Measurements from ENCODE around the gene CDH4.

CDH4 gene

DNA sequence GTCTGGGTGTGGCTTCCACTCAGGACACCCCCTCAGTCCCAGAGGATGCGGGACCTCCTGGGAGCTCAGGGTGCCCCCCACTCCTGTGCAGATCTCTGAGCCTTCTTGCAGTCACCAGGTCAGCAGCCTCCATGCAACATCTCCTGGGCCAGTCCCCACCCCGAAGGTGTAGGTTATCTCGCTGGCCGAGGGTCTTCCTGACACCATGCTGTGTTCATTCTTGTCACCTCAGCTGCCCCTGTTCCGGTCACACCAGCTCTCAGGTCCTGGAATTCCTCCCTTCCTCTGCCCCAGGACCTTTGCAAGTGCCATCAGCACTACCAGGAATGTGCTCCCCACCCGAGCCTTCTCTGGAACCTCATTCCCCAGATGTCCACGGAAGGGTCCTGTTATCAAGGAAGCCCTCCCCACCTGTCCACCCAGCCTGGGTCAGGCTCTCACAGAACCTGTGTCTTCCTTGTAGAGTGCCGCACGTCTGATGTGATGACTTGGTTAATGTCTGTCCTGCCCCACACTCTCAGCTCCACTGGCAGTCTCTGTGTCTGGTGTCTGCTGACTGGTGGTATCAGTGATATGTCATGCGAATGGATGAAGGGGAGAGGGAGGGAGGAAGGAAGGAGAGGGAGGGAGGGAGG lies 484.1 kb downstream of the CDH4 start:
- DNase-seq (ENCODE audit: low spot score), result no peak

DNA sequence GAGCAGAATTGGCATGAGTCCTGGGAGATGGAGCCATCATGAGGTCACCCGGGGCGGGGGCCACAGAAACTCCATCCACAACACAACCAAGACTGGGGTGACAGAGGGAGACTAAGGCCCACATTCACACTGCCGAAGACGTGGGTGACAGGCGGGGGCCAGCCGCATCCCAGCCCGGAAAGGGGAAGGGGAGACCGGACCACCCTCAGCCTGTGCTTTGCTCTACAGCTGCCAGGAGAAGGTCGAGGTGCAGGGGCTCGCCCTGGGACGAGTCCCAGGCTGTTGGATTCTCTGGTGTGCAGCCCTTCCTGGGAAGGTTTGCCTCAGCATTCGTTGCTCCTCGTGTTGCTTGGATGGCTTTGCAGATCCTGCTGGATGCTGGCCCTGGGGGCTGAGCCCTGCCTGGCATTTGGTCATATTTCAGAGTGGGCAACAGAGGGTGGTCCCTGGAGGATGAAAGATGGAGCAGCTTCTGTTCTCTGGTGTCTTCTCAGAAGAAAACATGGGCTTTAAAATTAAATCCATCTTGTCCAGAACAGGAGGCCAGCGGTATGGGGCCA lies 484.8 kb downstream of the CDH4 start:
- no peak for DNase-seq (ENCODE audit: low spot score)

DNA sequence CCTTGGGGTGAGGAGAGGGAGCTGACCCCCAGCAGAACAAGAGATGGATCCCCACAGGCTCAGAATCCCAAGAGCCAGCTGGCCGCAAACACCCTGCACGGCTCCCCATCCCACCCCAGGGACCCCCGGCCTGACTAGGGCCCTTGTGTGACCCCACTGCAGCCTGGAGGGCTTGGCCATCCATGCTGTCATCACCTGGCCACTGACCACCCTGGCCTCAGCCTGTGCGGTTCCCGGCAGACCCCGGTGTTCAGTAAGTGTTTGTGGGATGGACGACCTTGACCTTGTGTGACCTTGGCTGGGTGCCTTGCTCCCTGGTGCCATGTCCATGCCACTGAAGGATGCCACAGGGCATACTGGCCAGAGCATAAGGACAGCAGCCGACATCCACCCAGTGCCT lies 485.3 kb downstream of the CDH4 start:
- DNase-seq (ENCODE audit: low spot score), result no peak

DNA sequence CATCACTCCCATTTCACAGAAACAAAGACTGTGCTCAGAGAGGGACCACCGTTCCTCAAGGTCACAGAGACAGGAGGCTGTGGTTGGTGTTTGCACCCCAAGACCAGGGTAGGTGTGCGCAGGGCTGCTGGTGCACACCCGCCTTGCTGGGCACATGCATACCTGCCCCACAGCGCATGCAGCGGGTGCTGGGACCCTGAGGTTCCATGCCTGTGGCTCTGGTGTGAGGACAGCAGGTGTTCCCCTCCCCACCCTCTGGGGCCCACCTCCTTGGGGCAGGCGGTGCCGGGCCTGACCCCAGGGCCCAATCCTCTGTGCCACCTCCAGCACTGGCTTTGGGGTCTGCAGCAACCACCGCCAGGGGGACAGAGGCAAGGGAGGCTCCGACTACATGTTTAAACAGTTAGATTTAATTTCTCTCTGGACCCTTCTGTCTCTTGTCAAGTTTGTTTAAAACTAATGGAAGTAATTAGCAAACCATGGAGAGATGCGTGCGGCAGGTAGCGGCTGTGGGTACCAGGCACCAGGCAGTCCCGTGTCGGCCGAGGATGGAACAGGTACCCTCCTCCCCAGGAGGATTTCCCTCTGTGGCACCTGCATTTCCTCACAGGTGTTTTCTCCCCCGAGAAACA lies 485.9 kb downstream of the CDH4 start:
- DNase-seq (ENCODE audit: low spot score), result no peak

DNA sequence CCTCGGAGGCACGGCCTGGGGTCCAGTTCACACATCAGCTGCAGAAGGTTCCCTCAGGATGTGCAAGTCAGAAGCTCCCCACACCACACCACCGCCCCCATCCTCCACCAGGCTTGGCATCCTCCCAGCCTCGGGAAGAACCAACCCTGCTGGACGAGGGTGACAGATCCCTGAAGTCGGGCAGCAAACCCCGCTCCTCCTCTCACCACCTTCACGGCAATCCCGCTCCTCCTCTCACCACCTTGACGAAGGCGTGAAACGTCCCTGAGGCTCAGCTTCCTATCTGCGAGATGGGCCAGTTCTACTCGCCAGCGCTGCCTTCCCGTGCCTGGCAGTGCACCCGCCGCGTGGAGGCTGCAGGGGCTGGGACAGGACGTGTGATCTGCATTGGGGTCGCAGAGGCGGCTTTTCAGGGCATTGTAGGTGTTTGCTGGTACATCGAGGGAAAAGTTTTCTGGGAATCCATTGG lies 486.6 kb downstream of the CDH4 start:
- no peak for DNase-seq (ENCODE audit: low spot score)

DNA sequence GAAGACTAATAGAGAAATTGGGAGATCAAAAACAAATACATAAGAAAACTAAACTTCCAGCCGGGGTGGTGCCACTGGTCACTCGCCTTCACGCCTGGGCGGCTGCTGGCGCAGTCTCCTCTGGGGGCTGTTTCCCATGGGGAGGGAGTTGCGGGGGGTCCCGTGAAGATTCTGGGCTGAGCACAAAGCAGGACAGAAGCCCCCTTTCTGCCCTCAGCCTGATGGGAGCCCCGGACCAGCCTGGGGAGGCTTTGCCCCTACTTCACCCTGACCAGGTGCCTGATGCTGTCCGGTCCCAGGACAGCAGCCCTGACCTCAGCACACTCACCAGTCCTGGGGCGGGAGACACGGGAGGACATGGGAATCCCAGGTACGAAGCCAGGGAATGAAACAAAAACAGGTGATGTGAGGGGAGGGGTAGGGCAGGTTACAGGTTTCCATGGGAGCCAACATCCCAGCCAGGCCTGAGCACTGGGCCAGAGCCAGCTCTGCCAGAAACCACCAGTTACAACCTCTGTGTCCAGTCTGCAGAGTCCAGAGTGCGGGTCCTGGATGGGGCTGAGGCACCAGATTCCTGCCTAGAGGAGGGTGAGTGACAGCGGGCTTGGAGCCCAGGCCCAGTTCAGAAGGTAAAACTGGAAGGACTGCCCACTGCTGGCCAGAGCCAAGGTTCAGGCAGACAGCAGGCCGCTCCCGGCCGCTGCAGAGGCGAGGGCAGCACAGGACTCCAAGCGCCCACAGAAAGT lies 487.2 kb downstream of the CDH4 start:
- DNase-seq (ENCODE audit: low spot score), result no peak

DNA sequence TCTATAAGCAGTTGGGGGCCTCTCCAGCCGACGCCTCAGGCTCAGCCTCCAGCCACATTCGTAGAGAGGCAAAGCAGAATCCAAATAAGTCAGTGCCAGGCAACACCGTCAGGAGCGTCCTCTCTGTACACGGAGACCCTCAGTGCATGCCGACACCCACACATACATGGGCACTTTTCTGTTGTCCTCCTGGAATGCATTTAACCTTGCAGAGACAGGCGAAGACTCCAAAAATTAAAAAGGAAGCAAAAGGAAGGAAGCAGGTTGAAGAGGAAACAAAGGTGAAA lies 487.7 kb downstream of the CDH4 start:
- DNase-seq (ENCODE audit: low spot score), result no peak

DNA sequence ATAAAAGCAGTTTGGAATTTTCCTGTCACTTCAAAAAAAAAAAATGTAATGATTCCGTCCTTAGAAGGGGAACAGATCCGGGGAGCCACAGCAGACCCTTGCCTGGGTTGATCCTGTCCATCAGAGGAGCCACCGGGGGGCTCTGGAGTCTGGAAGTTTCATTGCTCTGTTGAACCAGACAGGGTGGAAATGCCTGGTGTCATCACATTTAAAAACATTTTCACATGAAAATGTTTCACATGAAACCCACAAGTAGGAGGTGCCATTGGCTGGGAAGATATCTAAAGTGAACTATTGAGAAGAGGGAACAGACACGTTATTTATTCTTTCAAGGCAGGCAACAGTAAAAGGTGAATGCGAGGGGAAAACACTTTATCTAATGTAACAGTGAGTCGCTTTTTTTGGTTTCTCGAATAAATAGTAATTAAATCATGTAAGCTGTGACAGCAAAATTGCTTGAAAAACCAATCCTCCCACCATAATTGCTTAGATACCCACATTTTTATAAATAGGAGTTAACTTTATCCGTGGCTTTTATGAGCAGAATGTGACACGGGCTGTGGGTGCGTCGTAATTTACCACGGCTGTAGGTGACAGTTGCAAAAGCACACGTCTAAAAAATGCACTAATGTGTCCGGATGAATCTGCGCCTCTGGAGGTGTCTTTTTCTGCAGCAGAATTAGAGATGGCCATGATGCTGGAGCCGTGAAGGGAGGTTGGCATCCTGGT lies 490.2 kb downstream of the CDH4 start:
- no peak for DNase-seq (ENCODE audit: low spot score)

DNA sequence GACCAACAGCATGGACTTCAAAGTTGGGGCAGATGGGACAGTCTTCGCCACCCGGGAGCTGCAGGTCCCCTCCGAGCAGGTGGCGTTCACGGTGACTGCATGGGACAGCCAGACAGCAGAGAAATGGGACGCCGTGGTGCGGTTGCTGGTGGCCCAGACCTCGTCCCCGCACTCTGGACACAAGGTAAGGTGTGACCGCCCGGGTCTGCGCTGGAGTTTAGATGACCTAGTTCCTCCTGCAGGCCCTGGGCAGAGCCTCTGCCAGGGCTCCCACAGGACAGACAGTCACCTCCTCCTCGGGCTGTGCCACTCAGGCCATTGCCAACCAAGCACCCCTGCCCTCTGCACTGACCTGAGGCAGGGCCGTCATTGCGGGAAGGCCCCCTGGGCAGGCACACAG lies 491.5 kb downstream of the CDH4 start:
- no peak for DNase-seq (ENCODE audit: low spot score)

DNA sequence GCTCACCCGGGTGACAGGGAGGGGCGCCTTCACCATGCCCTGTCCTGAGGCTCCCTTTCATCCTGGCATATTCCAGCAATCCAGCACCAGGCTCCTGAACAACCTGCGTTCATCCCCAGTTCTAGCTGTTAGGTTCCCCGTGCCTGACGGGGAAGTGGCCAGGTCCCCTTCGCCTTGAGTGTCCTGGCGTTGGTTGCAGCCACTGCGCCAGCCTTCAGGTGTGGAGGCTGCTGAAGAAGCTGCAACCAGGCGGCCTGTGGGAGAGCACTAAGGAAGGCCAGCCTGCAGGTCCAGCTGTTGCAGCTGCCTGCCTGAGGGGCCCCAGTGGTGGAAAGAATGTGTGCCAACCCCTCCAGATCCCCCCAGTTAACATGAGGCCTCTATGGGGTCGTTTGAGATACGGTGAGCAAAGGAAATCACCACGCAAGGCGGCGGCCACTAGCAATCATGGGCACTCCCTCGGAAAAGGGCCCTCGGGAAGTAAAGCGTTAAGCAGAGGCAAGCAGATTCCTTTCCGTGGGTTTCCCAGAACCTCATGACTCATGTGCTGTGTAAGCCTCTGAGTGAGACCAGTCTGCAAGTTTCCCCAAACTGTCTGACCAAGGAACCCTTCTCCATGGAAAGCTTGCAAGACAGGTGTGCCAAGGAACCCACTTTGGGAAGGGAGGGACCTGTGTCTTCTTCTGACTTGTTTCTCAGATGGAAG lies 492.8 kb downstream of the CDH4 start:
- DNase-seq (ENCODE audit: low spot score), result no peak

DNA sequence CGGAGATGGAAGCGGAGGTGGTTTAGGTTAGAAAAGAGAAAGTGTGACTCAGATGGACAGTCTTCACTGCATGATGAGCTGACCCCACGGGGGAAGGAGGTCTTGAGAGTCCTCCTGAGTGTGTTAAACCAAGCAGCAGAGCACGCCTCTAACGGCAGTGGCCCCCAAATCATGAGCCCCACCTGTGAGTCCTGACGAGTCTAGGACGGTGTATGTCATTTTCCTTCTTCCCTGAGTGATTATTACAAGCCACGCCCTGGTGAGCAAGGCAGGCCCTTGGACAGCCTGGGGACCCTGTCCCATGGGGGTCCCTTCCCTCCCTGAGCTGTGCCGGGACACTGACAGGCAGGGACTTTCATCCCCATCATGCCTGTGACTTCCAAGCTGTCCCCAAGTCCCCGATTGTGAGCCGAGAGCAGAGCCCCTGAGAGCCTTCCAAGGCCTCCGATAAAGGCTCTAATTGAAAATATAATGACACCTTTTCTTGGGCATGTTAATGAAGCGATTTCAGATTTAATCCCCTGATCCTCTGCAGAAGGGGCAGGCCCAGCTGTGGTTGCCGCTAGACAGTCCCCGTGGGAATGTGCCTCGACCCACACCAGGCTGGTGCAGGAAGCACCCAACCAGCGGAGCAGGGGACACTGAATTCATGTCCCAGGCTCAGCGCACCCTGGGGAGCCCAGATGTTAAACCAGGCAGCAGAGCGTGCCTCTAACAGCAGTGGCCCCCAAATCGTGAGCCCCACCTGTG lies 493.5 kb downstream of the CDH4 start:
- no peak for DNase-seq (ENCODE audit: low spot score)

DNA sequence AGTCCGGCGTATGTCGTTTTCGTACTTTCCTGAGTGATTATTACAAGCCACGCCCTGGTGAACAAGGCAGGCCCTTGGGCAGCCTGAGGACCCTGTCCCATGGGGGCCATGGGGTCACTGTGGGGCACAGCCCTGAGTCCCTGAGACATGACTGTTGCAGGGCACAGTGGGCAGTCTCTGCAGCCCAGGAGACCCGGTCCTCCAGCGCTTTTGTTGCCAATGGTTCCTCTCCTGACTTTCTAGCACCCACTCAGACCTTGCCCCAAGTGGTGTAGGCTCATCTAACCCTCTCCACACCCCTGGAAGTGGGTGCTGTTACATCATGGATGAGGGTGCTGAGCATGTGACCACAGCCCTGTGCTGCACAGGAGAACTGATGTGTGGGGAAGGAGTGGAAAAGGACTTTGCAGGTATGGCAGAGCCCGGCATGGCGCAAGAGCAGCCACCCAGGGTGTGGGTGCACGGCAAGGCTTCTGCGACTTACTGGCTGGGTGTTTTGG lies 494.1 kb downstream of the CDH4 start:
- no peak for DNase-seq (ENCODE audit: low spot score)

DNA sequence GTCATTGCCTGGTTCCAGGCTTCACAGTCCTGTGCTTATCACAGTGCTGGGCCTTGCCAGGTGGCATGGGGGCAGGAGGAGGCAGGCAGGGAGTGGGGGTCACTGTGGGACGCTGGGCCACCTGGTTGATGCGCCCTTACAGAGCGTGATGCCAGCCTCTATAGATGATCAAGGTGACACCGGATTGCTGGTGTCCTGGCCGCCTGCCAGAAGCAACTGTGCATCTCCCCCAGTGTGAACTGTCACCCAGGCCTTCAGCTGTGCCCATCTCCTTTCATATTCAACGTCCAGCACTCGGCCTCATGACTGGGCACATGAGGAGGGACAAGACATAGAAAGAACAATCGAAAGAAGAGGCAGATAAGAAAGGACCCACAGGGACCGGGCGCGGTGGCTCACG lies 494.7 kb downstream of the CDH4 start:
- DNase-seq (ENCODE audit: low spot score), result no peak

DNA sequence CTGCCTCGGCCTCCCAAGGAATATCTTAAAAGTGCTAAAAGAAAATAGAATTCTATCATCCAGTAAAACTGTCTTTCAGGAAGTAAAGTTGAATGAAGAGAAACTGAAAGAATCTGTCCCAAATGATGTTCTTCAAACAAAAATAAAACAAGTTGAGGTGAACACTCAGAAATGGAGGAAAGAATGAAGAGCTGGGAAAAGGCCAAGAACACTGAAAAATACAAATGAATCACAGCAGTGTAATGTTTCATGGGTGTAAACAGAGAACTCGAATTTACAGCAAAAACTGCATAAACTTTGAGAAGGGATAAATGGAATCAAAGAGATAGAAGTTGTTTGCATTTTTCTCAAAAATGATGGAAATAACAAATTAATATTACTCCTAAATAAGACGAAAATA lies 496.3 kb downstream of the CDH4 start:
- no peak for DNase-seq (ENCODE audit: low spot score)

DNA sequence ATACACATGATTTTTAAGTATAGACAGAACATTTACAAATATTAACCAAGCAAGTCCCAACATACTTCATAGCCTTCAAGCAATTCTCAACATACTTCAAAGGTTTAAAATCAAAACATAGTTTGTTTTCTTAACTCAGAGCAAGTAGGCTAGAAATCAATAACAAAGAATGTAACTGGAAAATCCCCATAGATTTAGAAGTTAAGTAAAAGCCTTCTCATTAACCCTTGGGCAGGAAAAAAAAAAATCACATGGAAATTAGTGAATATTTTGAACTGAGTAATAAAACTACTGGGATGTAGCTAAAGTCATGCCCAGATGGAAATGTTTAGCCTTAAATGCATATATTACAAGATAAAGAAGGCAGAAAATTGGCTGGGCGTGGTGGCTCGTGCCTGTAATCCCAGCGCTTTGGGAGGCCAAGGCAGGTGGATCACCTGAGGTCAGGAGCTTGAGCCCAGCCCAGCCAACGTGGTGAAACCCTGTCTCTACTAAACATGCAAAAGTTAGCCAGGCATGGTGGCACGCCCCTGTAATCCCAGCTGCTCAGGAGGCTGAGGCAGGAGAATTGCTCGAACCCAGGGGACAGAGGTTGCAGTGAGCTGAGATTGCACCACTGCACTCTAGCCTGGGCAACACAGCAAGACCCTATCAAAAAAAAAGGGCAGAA lies 497.5 kb downstream of the CDH4 start:
- no peak for DNase-seq (ENCODE audit: low spot score)

DNA sequence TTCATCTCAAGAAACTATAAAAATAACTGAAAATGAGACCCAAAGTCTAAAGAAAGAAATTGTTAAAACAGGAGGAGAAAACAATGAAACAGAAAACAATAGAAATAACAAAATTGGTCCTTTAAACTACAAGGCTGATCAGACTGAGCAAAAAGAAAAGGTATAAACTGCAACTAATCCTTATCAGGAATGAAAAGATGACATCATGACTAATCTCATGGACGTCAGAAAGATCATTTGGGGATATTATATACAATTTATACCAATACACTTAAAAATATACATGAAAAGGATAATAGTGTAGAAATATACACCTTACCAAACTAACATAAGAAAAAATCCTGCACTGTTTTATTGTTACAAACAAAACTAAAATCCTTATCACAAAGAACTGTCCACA lies 498.0 kb downstream of the CDH4 start:
- DNase-seq (ENCODE audit: low spot score), result no peak

DNA sequence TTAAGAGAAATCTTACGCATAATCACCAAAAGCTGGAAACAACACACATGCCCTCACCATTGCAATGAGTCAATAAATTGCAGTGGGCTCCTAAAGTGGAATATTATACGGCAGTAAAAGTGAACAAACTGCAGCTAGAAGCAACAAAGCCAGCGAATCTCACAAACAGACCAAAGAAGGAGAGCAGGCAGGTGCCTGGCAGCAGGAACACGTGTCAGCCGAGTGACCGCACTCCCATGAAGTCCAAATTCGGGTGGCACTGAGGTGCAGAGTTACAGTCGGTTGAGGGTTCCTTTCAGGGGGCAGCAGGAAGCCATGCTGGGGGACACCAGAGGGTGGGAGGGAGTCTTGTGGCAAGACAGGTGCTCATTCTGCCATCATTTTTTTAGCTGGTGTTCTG lies 500.5 kb downstream of the CDH4 start:
- DNase-seq (ENCODE audit: low spot score), result no peak

DNA sequence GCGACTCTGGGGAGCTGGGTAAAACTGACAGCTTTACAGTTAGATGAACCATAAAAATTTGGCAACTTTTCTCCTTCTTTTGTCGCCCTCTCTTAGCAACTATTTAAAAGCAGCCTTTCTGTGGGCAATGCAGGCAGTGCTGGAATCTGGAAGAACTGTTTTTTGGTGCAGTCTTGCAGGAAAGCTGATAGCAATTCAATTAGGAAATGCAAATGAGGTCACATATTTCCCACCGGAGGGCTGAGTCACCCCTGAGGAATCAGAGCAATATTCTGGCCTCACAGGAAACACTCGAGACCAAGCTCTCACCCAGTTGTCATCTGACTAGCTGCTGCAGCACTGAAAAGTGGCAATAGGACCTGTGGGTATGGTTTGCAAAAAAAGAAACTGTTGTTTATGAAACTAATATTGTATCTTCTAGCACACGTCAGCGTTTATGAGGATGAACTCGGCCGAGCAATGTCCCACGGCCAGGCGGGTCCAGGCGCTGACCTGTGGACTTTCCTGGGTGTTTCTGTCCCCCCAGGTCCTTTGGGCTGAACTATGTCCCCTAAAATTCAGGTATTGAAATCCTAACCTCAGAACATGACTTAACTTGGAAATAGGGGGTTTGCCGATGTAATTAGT lies 501.4 kb downstream of the CDH4 start:
- no peak for DNase-seq (ENCODE audit: low spot score)

DNA sequence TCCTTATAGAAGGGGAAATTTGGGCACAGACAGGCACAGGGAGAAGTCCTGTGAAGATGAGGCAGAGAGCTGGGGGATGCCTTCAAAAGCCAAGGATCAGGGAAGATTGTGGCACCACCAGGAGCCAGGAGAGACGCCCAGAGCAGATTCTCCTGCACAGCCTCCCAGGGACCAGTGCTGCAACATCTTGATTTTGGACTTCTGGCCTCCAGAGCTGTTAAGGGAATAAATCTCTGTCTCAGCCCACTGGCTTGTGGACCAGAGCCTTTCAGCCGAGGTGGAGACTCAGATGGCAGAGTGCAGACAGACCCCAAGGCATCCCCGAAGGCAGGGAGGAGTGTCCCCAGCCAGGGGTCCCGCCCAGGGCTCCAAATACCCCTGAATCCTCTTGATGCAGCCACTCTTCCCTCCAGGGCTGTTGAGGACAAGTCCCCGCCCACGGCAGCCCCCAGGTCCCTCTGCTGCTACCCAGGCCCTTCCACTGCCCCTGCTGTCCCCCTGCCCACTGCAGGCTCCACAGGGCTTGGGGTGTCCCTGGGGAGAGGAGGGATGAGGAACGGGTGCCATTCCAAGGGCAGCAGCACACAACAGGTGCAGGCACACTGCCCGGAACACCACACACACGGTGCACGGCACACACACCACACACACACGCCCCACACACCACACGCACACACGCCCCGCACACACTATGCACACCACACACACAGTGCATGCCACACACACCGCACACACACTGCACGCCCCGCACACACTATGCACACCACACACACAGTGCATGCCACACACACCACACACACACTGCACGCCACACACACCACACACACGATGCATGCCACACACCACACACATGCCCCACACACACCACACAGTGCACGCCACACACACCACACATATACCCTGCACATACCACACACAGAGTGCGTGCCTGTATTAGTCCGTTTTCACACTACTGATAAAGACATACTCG lies 502.2 kb downstream of the CDH4 start:
- DNase-seq (ENCODE audit: low spot score), result no peak
